SU-DHL-6 (cell line): ENCODE data around the gene WASHC4.

ENCODE experiments used
- H2AFZ ChIP-seq: fragments of 200-600 bp; sonication (generic); 2 replicates; pipeline ENCODE4 v1.6.1; 2014; ENCODE audit warnings: low read depth, mild to moderate bottlenecking, moderate library complexity, mixed read lengths, antibody characterized with exemption, low read length; ENCODE audit not compliant: severe bottlenecking
- H3F3A ChIP-seq: fragments of 200-600 bp; shearing (Covaris generic); 2 replicates; pipeline ENCODE4 v1.6.0; 2016; ENCODE audit warnings: antibody characterized with exemption, mild to moderate bottlenecking; ENCODE audit not compliant: insufficient read depth
- H3K27ac ChIP-seq: fragments of 200-600 bp; sonication (generic); 2 replicates; pipeline ENCODE4 v1.5.1; 2016; ENCODE audit warnings: low read depth, mild to moderate bottlenecking, low read length, moderate library complexity, mixed read lengths
- H3K27me3 ChIP-seq: fragments of 200-600 bp; sonication (generic), shearing (Covaris generic); 2 replicates; pipeline ENCODE4 v1.6.0; 2014; ENCODE audit warnings: mild to moderate bottlenecking, low read length
- H3K36me3 ChIP-seq: fragments of 200-600 bp; sonication (generic); 2 replicates; pipeline ENCODE4 v1.6.1; 2014; ENCODE audit warnings: mild to moderate bottlenecking, low read length, mixed read lengths
- H3K4me2 ChIP-seq: fragments of 300-600, 200-600 bp; shearing (Covaris generic), sonication (generic); 2 replicates; pipeline ENCODE4 v1.6.0; 2014; ENCODE audit warnings: low read length, low read depth, mild to moderate bottlenecking; ENCODE audit not compliant: poor library complexity, severe bottlenecking
- H3K4me3 ChIP-seq: fragments of 200-600 bp; sonication (generic); 2 replicates; pipeline ENCODE4 v1.5.1; 2014; ENCODE audit warnings: antibody characterized with exemption, low read length, mild to moderate bottlenecking, mixed read lengths; ENCODE audit not compliant: insufficient read depth, poor library complexity, severe bottlenecking
- H3K79me2 ChIP-seq: fragments of 200-600 bp; sonication (generic); 2 replicates; pipeline ENCODE4 v1.6.1; 2014; ENCODE audit warnings: mild to moderate bottlenecking, low read length, moderate library complexity; ENCODE audit not compliant: insufficient read depth
- H3K9ac ChIP-seq: fragments of 200-600 bp; sonication (generic); 2 replicates; pipeline ENCODE4 v1.7.0; 2014; ENCODE audit warnings: mild to moderate bottlenecking, low read length
- H3K9me2 ChIP-seq: fragments of 200-600 bp; sonication (generic); replicated peaks from 2 replicates; pipeline ENCODE4 v1.6.1; 2014; ENCODE audit warnings: low read length; ENCODE audit not compliant: insufficient read depth
- H3K9me3 ChIP-seq: fragments of 200-600 bp; sonication (generic); 2 replicates; pipeline ENCODE4 v1.6.1; 2014; ENCODE audit warnings: low read length, mixed read lengths; ENCODE audit not compliant: insufficient read depth
- H4K20me1 ChIP-seq: fragments of 200-600 bp; sonication (generic); 2 replicates; pipeline ENCODE4 v1.6.1; 2014; ENCODE audit warnings: low read depth, mild to moderate bottlenecking, antibody characterized with exemption, low read length, moderate library complexity, mixed read lengths
- CTCF ChIP-seq: fragments of 200-600 bp; sonication (generic); IDR thresholded peaks from one replicate; pipeline ENCODE4 v1.5.1; 2017; ENCODE audit warnings: antibody characterized with exemption, mild to moderate bottlenecking, low read length, moderate library complexity; ENCODE audit not compliant: insufficient read depth, poor library complexity, severe bottlenecking
- EZH2phosphoT487 ChIP-seq: fragments of 200-600 bp; sonication (generic), shearing (Covaris generic); conservative IDR thresholded peaks from 2 replicates; pipeline ENCODE4 v1.6.1; 2018; ENCODE audit warnings: mild to moderate bottlenecking, antibody characterized with exemption, low read length, moderate library complexity, mixed read lengths

WASHC4 gene

GRCh38 chr12:105083031-105083430 is 24.5 kb upstream of the WASHC4 start:
- no peak overlapping the region for H3K9ac ChIP-seq
- H4K20me1 ChIP-seq: no peaks in the 10 kb centered on the region
- TF ChIP-seq EZH2phosphoT487: no peak
- no peak for TF ChIP-seq CTCF
- no peaks in the 10 kb centered on the region for H3F3A ChIP-seq
- H3K27ac ChIP-seq: no peak overlapping the region
- no peak overlapping the region for H2AFZ ChIP-seq
- no peaks in the 10 kb centered on the region for H3K27me3 ChIP-seq
- H3K4me3 ChIP-seq: no peak overlapping the region
- H3K36me3 ChIP-seq: no peaks in the 10 kb centered on the region
- H3K9me2 ChIP-seq: no peaks in the 10 kb centered on the region
- H3K4me2 ChIP-seq: no peak overlapping the region
- no peaks in the 10 kb centered on the region for H3K9me3 ChIP-seq
- no peaks in the 10 kb centered on the region for H3K79me2 ChIP-seq

DNA sequence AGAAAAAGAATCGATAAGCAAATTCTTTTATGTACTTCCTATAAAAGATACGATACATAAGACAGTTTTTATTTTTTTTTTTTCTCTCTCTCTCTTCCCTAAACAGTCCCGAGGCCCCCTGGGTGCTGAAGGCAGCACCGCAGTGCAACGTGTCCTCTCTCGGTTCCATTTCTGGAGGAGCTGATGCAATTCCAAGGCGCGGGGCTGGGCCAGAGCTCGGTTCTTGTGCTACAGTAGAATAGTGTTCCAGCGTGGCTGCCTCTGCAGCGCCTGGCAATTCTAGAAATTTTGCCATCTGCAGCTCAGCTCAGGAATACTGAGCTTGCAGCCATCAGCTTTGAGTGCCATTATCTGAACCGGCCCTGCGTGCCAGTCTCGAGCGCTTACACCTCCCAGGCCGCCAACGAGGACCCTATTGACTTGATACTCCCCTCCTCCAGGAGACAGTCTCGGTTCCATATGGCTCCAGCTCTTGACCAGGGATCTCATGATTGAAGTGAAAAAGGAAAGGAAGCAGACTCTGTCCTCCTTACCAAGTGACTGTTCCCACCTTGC is 23.9 kb upstream of the WASHC4 start:
- Histone ChIP-seq H3K9me3 (no peaks in the 10 kb centered on the region), H3K9me2 (no peaks in the 10 kb centered on the region), H3K36me3 (no peaks in the 10 kb centered on the region), H4K20me1 (no peaks in the 10 kb centered on the region), H2AFZ (no peak overlapping the region), H3K27ac (no peak overlapping the region), H3K27me3 (no peaks in the 10 kb centered on the region), H3F3A (no peaks in the 10 kb centered on the region), H3K9ac (no peak overlapping the region), H3K4me3 (no peak overlapping the region), H3K4me2 (no peak overlapping the region), H3K79me2 (no peaks in the 10 kb centered on the region)
- TF ChIP-seq EZH2phosphoT487 (no peak), CTCF (no peak)

GRCh38 chr12:105084251-105085250 is 23.0 kb upstream of the WASHC4 start, which contains the start of gene ALDH1L2:
TSS of gene ALDH1L2 (minus strand) at chr12:105084458. CDS start at chr12:105084436, 22 bp downstream.
- Histone ChIP-seq H3K27ac (no peak within 1 kb of the TSS), H3K27me3 (no peaks in the 10 kb centered on the region), H3K79me2 (no peaks in the 10 kb centered on the region), H3K9me2 (no peaks in the 10 kb centered on the region), H3K9ac (no peak within 1 kb of the TSS), H2AFZ (no peak within 1 kb of the TSS), H3K4me2 (no peak within 1 kb of the TSS), H3K4me3 (no peak within 1 kb of the TSS), H3K9me3 (no peaks in the 10 kb centered on the region), H3F3A (no peaks in the 10 kb centered on the region), H3K36me3 (no peaks in the 10 kb centered on the region), H4K20me1 (no peaks in the 10 kb centered on the region)
- TF ChIP-seq CTCF: no peak
- TF ChIP-seq EZH2phosphoT487: no peak
